A549 (cell line): ENCODE measurements around the gene CAMTA1.

ENCODE experiments used
- EP300 ChIP-seq, 2 experiments: fragments of >200 bp; sonication (Bioruptor Twin); formaldehyde crosslinking; IDR thresholded peaks; 2 replicates in 1 of 2; 3 replicates in 1 of 2; pipeline ENCODE4 v1.6.1; 2016 to 2017
- FOSB ChIP-seq: fragments of 250-450 bp; sonication (Bioruptor Pico); IDR thresholded peaks from 2 replicates; pipeline ENCODE4 v1.5.0; 2020; ENCODE audit warnings: mild to moderate bottlenecking, moderate library complexity
- FOSL2 ChIP-seq, 2 experiments: fragments of 450-650 bp in 1 of 2; fragments of >200 bp in 1 of 2; sonication (Bioruptor Twin) in 1 of 2; formaldehyde crosslinking; IDR thresholded peaks; 2 replicates each; pipeline versions ENCODE4 v1.5.0 to v1.6.1; 2016 to 2020; ENCODE audit warnings: mild to moderate bottlenecking in 1 of 2, moderate library complexity in 1 of 2
- HOXA7 ChIP-seq: fragments of 250-450 bp; sonication (Bioruptor Pico); IDR thresholded peaks from 2 replicates; pipeline ENCODE4 v1.5.0; 2020; ENCODE audit warnings: mild to moderate bottlenecking, moderate library complexity
- NFE2L2 ChIP-seq: fragments of 150-350 bp; conservative IDR thresholded peaks from 2 replicates; pipeline ENCODE4 v1.6.1; 2014; ENCODE audit warnings: low read length
- PHF8 ChIP-seq: fragments of 200-600 bp; sonication (generic); IDR thresholded peaks from 2 replicates; pipeline ENCODE4 v1.6.1; 2016; ENCODE audit warnings: low read depth, mild to moderate bottlenecking, antibody characterized with exemption, moderate library complexity, borderline replicate concordance
- POLR2A ChIP-seq: IDR thresholded peaks from 2 replicates; pipeline ENCODE4 v1.6.1; 2012; ENCODE audit warnings: mild to moderate bottlenecking, low read length
- ZSCAN20 ChIP-seq: fragments of 250-450 bp; sonication (Bioruptor Pico); IDR thresholded peaks from 2 replicates; pipeline ENCODE4 v1.8.0; 2022; ENCODE audit warnings: mild to moderate bottlenecking, moderate library complexity
- TF ChIP-seq, protein P1 (sequence below): fragments of 150-350 bp; IDR thresholded peaks from 2 replicates; pipeline ENCODE4 v1.6.1; 2014; ENCODE audit warnings: low read depth, mild to moderate bottlenecking, low read length
- TF ChIP-seq, protein P2 (sequence below): fragments of >200 bp; sonication (Bioruptor Twin); formaldehyde crosslinking; IDR thresholded peaks from 3 replicates; pipeline ENCODE4 v1.5.1; 2016
- TF ChIP-seq, protein P3 (sequence below): IDR thresholded peaks from 2 replicates; pipeline ENCODE4 v1.6.1; 2012

DNA sequence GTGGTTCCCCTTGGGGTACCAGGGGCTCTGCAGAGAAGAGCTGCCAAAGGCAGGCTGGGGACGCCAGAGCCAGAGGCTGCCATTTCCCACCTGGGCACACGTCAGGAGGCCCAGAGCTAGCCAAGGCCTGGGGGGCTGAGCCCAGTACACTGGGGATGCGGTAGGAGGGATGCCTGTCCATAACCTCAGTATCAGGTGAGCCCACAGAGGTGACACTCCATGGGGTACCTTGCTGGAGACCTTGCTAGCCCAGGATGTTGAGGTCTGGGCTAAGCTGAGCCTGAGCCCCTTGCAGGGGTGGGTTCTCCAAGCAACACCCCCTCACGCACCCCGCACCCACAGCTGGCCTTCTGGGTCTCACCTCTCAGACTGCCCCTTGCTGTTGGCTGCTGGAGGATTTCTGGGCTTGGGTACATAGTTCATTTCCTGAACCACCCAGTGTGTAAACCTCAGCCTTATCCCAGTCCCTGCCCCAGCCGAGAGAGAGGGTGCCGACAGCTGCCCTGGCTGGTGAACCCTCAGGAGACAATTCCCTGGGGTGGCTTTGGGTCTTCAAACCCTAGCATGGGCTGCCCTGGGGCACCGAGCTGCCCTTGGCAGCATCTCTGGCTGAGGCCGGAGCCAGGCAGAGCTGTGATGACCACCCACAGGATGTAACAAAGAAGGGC lies 893.4 kb downstream of the CAMTA1 start:
- no peak for TF ChIP-seq PHF8
- TF ChIP-seq, protein P1, sequence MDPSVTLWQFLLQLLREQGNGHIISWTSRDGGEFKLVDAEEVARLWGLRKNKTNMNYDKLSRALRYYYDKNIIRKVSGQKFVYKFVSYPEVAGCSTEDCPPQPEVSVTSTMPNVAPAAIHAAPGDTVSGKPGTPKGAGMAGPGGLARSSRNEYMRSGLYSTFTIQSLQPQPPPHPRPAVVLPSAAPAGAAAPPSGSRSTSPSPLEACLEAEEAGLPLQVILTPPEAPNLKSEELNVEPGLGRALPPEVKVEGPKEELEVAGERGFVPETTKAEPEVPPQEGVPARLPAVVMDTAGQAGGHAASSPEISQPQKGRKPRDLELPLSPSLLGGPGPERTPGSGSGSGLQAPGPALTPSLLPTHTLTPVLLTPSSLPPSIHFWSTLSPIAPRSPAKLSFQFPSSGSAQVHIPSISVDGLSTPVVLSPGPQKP, result no peak
- TF ChIP-seq, protein P2, sequence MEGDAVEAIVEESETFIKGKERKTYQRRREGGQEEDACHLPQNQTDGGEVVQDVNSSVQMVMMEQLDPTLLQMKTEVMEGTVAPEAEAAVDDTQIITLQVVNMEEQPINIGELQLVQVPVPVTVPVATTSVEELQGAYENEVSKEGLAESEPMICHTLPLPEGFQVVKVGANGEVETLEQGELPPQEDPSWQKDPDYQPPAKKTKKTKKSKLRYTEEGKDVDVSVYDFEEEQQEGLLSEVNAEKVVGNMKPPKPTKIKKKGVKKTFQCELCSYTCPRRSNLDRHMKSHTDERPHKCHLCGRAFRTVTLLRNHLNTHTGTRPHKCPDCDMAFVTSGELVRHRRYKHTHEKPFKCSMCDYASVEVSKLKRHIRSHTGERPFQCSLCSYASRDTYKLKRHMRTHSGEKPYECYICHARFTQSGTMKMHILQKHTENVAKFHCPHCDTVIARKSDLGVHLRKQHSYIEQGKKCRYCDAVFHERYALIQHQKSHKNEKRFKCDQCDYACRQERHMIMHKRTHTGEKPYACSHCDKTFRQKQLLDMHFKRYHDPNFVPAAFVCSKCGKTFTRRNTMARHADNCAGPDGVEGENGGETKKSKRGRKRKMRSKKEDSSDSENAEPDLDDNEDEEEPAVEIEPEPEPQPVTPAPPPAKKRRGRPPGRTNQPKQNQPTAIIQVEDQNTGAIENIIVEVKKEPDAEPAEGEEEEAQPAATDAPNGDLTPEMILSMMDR, result no peak
- no peak for TF ChIP-seq EP300 (IDR thresholded peaks at IDR 0.05)
- TF ChIP-seq FOSB, result no peak
- TF ChIP-seq, protein P3, sequence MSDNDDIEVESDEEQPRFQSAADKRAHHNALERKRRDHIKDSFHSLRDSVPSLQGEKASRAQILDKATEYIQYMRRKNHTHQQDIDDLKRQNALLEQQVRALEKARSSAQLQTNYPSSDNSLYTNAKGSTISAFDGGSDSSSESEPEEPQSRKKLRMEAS, result no peak
- no peak for TF ChIP-seq POLR2A
- no peak for TF ChIP-seq ZSCAN20
- TF ChIP-seq HOXA7 (CRISPR knock-in tag), result no peak
- no peak for TF ChIP-seq FOSL2 (IDR thresholded peaks at IDR 0.05)
- TF ChIP-seq FOSL2 (CRISPR knock-in tag; IDR thresholded peaks at IDR 0.05), result no peak
- TF ChIP-seq NFE2L2, result no peak
